RKO (cell line): ENCODE measurements around the gene SGCE.

Experiments
- DNase-seq: peaks from one replicate; pipeline ENCODE4 v3.0.0-alpha.2; 2016; ENCODE audit warnings: low spot score

Gene SGCE

GRCh38 chr7:94565247-94565894 lies 90.6 kb downstream of the SGCE start:
- no peak for DNase-seq

DNA sequence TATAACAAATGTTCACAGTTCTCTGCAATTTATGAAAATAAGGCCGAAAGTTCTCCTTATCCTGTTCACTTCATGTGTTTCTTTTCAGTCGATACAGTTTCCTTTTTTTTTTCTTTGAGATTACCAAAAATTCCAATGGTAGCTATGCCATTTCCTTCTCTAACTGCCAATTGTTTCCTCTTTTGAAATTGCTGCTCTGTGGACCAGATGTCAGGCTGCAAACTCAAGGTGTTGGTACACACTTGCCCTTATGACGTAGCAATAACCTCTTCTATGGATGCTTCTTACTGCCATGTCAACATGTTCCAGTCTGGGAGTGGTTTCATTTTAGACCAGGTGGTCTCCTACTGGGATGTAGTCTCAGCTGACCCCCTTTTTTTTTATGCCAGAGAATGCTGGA lies 93.4 kb downstream of the SGCE start:
- DNase-seq, result no peak

DNA sequence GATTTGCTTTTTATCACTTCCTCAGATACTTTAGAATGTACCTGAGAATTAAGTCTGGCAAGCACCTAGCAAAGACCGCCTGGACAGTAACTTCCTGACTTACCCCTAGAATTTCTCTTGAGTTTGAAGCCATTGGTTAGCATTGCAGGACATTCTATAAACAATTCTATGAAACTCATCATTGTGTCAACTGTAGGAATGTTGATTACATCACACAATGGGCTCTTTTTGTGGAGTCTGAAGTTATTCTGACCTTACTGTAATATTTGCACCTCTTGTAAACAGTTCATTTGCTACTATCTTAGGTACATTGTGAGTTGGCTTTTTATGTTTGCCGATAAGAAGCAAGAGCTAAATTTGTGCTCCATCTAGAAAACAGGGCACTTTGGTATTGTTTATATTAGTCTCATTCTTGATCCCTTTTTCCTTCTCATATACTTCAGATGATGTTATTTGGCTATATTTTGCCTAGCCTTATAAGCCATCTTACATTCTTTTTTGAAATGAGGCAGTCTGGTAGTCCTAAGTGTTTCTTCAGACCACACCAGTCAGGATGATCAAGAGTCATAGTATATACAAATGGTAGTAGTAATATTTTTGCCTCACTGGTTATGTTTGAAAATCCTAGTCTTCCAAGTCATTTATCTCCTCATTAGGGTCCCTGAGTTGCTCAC lies 94.0 kb downstream of the SGCE start:
- peak; percentile 7 for DNase-seq

DNA sequence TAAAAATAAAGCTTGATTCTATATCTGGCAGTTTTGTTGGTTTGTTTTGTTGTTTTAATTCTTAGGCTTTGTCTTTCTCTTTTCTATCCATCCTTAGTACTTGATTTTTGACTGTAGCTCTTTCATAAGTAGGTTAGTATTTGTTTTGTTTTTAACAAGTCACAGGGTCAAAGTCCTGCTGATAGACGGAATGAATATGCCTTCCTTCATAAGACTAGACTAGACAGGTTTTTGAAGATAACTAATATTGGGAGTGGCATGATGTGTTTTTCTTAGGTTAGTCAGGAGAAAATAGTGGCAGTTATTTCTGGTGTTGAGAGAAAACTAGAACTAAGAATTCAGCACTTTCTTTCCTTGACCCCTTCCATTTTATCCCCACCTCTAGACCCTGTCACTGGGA lies 96.0 kb downstream of the SGCE start:
- DNase-seq, result no peak

- DNase-seq, result no peak
Observed at GRCh38 chr7:94557215-94557614, 98.7 kb downstream of the SGCE start.

- no peak for DNase-seq
Observed at GRCh38 chr7:94556028-94556427, 99.9 kb downstream of the SGCE start.

DNA sequence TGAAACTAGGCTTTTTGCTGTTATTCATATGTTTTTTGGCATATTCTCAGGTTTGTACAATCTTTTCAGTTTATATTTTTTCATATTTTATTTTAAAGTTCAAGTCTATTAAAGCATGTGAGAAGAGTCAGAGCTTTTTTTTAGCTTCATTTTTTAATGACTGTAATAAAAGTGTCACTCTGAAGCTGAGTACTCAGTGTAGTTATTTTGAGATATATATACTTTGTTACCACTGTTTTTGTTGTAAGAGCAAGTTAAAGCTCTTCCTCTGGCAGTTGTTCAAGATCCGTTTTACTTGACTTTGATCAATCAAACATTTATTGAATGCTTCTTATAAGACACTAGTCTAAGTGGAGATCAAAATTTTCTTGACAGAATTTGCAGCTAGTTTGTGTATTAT lies 108.8 kb downstream of the SGCE start:
- no peak for DNase-seq

GRCh38 chr7:94540428-94540827 lies 115.5 kb downstream of the SGCE start:
- DNase-seq, result no peak
